ENCODE data around the gene TLR2. TPM values are rescaled to one million over a fixed set of nuclear protein-coding genes. Genes with fewer than 3 reads are reported as not detected.

Gene TLR2
- total and polyA plus RNA-seq, 2 of the 4 experiments (the other 2 are of a cell fraction): under 0.01 to 0.03 TPM

DNA sequence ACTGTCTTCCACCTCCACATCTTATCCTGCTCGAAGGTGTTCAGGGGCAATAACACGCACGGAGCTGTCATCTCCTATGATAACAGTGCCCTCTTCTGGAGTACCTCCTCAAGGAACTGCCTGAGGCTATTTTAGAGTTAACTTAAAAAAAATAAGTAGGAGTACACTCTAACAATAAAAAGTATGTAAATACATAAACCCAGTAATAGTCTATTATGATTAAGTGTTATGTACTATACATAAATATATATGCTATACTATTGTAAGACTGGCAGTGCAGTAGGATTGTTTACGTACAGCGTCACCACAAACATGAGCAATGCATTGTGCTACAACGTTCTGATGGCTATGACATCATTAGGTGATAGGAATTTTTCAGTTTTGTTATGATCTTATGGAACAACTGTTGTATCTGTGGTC, 34.5 kb upstream of the TLR2 start:
- Histone ChIP-seq H4K20me1 (ENCODE audit: insufficient read depth, low read length) (no peaks in the 10 kb centered on the region), H2BK5ac (ENCODE audit: low read depth, low read length, poor library complexity, severe bottlenecking) (no peak overlapping the region), H2AFZ (replicated peaks; ENCODE audit: low read length, poor library complexity) (no peak overlapping the region), H3K9me3 (ENCODE audit: control insufficient read depth, insufficient read depth, low read length) (peaks cover 3% of the 10 kb centered on the region), H3K27me3 (ENCODE audit: control insufficient read depth, insufficient read depth, low read length) (no peaks in the 10 kb centered on the region; the same call in 1 of the 2 replicates), H3K23ac (ENCODE audit: low read depth, low read length) (no peak overlapping the region), H2BK120ac (ENCODE audit: low read depth, low read length) (no peak overlapping the region), H2AK9ac (replicated peaks; ENCODE audit: low read depth, low read length, poor library complexity) (no peak overlapping the region), H3K79me1 (ENCODE audit: low read depth in 1 of 2, low read length in 2 of 2) (no peaks in the 10 kb centered on the region), H3K18ac (ENCODE audit: low read depth, low read length) (no peak overlapping the region), H3K27ac (ENCODE audit: insufficient read depth, low read length) (no peak overlapping the region), H3K14ac (replicated peaks; ENCODE audit: low read depth, low read length) (no peak overlapping the region), H4K91ac (ENCODE audit: insufficient read depth, low read depth, low read length) (no peak overlapping the region), H2BK20ac (ENCODE audit: low read depth, low read length) (no peak overlapping the region), H4K8ac (ENCODE audit: low read depth in 2 of 2, low read length in 2 of 2) (no peak overlapping the region), H3K36me3 (ENCODE audit: control insufficient read depth, insufficient read depth, low read length) (no peaks in the 10 kb centered on the region), H2AK5ac (ENCODE audit: low read depth, low read length) (no peak overlapping the region), H3K4me1 (ENCODE audit: control insufficient read depth, insufficient read depth, low read length) (no peaks in the 10 kb centered on the region), H4K5ac (ENCODE audit: low read depth, low read length) (no peak overlapping the region), H3K4me3 (ENCODE audit: insufficient read depth, low read depth, low read length) (no peak overlapping the region), H3K56ac (ENCODE audit: extremely low read depth, insufficient read depth, low read length) (no peak overlapping the region), H3K4me2 (ENCODE audit: low read depth, low read length) (no peak overlapping the region), H2BK15ac (ENCODE audit: low read depth, low read length) (no peak overlapping the region), H3K9me1 (ENCODE audit: insufficient read depth, low read length) (peaks cover 4% of the 10 kb centered on the region; the same call in 1 of the 2 replicates), H3K9ac (ENCODE audit: low read depth, low read length) (no peak overlapping the region), H3K4ac (ENCODE audit: low read depth, low read length) (no peak overlapping the region)
- TF ChIP-seq CEBPB (IDR thresholded peaks at IDR 0.05; ENCODE audit: low read depth, low read length): no peak
- peak; percentile 49 for TF ChIP-seq CTCF (conservative IDR thresholded peaks at IDR 0.05; ENCODE audit: low read depth, low read length)
- TF ChIP-seq RAD21 (IDR thresholded peaks at IDR 0.05; ENCODE audit: low read length): peak; percentile 47
- peak; percentile 56; the same call in 1 of the 2 replicates for TF ChIP-seq BHLHE40 (IDR thresholded peaks at IDR 0.05; ENCODE audit: low read depth, low read length)
- TF ChIP-seq MXI1 (IDR thresholded peaks at IDR 0.05; ENCODE audit: borderline replicate concordance, low read depth, low read length): no peak
- TF ChIP-seq POLR2A (IDR thresholded peaks at IDR 0.05; ENCODE audit: low read depth, low read length): no peak
- TF ChIP-seq CHD1 (IDR thresholded peaks at IDR 0.05; ENCODE audit: low read depth, low read length): no peak
- no peak for TF ChIP-seq NFE2L2 (IDR thresholded peaks at IDR 0.05; ENCODE audit: low read depth, low read length)
- DNase-seq (peak; percentile 42), ATAC-seq (ENCODE audit: low read depth) (peak; percentile 55)
- dilution Hi-C loops (cut with HindIII; ENCODE audit: low sequenced_read_pairs, unreplicated experiment) (no loop called here), in situ Hi-C loops (cut with MboI; ENCODE audit: low sequenced_read_pairs) (no loop called here), intact Hi-C loops (cut with micrococcal nuclease) (loop anchor here (5.0 kb wide), 1 partner anchor 103 kb away; no protein-coding TSS in a partner anchor)
- WGBS, 2 experiments (ENCODE audit: extremely low coverage in 2 of 2, insufficient read length in 1 of 2): no CpG with 5 or more reads among the region's 6 CpGs
- ChIA-PET POLR2A (ENCODE audit: unreplicated experiment) (no interaction called here), CTCF (interaction anchor here (0.5 to 1.2 kb wide), 4 partner anchors 45 to 505 kb away, joined by 3 to 5 read pairs (median 3); no protein-coding TSS in a partner anchor)
- BruUV-seq (replicated peaks): no TSS peak

Measured in IMR-90 (cell line).